DMS53 treated with DMSO at 0.1 percent for 48 hours (cell line): ENCODE data around the gene CHAMP1.
"Not testable (repeated sequence)": the region's sequence is repeated elsewhere in the genome, so short reads cannot be mapped to it uniquely, and the experiment has no call there.

Source experiments
- DNase-seq: peaks from one replicate; lab custom pipeline; 2025; ENCODE audit not compliant: unreplicated experiment; lab: John Stamatoyannopoulos, UW

Gene CHAMP1

GRCh38 chr13:114330086-114330485, 15.8 kb downstream of the CHAMP1 start:
- no peak for DNase-seq

DNA sequence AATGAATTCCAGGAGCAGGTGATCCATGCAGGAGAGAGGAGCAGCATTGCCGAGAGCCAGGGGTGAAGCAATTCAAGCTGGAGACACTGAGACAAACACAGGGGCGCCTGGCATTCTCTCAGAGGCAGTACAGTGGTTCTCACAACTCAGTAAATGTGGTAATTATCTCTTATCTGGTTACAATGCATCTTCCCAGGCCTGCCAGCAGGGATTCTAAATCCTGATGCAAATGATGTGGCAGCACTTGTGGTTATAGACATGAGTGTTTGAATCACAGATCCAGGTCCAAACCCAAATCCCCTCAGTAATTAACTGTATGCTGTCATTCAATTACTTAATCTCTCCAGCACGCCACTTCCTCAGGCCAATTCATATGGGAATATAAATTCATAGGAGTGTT, 19.6 kb downstream of the CHAMP1 start:
- DNase-seq = not testable (repeated sequence)

DNA sequence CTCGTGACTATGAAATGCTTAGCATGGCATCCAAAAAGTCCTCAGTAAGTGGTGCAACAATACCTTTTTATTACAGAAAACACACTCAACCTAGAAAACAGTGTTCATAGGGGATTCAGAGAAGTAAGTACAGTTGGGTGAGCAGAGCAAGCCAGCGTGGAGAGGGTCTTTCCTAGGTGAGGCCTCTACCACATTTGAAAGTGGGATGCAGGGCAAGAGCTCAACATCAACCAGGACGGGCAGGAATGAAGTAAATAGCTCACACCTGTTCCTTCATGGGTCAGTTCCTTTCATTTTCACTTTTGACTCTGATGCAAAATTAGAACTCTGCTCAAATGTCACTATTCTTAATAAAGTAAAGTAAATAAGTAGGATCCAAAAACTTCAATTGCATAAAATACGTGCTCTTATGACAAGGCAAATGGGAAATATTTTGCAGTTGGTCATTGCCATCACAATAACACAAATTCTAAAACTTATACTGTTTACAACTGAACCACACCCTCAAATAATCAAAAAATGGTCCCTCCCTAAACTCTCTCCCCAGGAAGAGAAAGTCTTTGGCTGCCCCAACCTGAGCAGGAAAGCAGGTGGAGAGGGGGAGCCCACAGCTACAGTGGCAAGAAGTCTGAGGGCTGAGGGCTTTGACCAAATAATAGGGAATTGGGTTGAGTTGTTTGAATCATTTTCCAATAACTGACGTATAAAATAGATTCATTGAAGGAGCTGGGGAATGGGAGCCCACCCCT, 20.2 kb downstream of the CHAMP1 start:
- no peak for DNase-seq

DNA sequence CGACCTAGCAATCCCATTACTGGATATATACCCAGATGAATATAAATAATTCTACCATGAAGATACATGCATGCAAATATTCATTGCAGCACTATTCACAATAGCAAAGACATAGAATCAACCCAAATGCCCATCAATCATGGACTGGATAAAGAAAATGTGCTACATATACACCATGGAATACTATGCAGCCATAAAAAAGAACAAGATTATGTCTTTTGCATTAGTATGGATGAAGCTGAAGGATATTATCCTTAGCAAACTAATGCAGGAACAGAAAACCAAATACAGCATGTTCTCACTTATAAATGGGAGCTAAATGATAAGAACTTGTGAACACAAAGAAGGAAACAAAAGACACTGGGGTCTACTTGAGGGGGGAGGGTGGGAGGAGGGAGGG, 22.2 kb downstream of the CHAMP1 start:
- not testable (repeated sequence) for DNase-seq

- no peak for DNase-seq
Observed at GRCh38 chr13:114338959-114339358, 24.7 kb downstream of the CHAMP1 start.

- no peak for DNase-seq
Observed at GRCh38 chr13:114339857-114340534, 25.7 kb downstream of the CHAMP1 start.

- DNase-seq = no peak
Observed at GRCh38 chr13:114341003-114341777, 26.9 kb downstream of the CHAMP1 start.

- not testable (repeated sequence) for DNase-seq
Observed at GRCh38 chr13:114347256-114347655, 33.0 kb downstream of the CHAMP1 start.

- DNase-seq = not testable (repeated sequence)
Observed at GRCh38 chr13:114352763-114353162, 38.5 kb downstream of the CHAMP1 start.

- not testable (repeated sequence) for DNase-seq
Observed at GRCh38 chr13:114353382-114353781, 39.1 kb downstream of the CHAMP1 start.
